ENCODE measurements around the gene C9orf50.

DNA sequence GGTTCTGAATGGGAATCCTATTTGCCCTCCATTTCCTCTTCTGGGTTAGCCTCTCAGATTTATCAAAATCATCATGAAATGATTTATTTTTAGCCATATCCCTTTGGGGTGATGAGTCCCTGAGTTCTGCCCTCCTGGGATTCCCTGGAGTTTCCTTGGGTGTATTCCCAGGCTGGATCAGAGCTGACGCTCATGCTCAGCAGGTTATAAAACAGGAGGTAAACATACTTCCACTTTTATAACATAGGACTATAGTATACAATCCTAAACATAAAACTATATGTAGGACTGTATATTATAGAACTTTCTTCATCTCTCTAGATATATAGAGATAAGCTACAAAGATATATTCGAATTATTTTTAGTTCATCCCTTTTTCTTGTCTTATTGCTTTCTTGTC, 40.1 kb upstream of the C9orf50 start:
- TF ChIP-seq ZNF384 (IDR thresholded peaks at IDR 0.05) = no peak
- TF ChIP-seq BHLHE40 (IDR thresholded peaks at IDR 0.05; ENCODE audit: borderline replicate concordance) = no peak
